Epidermal melanocyte (primary cell): ENCODE results near the gene MMP23B.
"Not testable (repeated sequence)": the region's sequence is repeated elsewhere in the genome, so short reads cannot be mapped to it uniquely, and the experiment has no call there.

Experiments used
- DNase-seq: peaks from one replicate; pipeline ENCODE4 v3.0.0; 2011; ENCODE audit warnings: low spot score; ENCODE audit not compliant: insufficient read length

The MMP23B gene

DNA sequence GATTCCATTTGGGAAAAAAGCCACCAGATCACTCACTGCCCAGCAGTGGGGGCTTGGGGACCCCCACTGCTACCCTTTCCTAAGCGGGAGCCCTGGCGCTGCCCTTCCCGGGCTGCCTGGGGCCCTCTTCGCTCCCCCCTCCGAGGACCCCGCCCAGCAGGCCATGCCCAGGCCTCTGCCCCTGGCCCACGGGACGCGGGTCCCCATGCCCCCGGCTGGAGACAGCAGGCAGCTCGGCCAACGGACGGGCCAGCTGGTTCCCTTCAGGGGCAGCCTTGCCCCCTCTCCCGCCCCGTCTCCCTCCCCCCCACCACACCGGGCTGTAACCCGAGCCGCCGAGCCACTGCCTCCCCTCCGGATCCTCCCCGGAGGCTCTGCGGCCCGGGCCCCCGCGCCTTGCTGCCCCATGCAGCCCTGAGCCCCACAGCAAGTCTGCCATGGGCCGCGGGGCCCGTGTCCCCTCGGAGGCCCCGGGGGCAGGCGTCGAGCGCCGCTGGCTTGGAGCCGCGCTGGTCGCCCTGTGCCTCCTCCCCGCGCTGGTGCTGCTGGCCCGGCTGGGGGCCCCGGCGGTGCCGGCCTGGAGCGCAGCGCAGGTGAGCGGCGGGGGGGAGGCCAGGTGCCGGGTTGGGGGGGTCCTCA lies at the start of gene MMP23B:
Gene MMP23B, plus strand, starts transcription at position 392 of the 639 bp plus-strand sequence. Its CDS starts 46 bp downstream, at position 438.
- peak; percentile 39 for DNase-seq

DNA sequence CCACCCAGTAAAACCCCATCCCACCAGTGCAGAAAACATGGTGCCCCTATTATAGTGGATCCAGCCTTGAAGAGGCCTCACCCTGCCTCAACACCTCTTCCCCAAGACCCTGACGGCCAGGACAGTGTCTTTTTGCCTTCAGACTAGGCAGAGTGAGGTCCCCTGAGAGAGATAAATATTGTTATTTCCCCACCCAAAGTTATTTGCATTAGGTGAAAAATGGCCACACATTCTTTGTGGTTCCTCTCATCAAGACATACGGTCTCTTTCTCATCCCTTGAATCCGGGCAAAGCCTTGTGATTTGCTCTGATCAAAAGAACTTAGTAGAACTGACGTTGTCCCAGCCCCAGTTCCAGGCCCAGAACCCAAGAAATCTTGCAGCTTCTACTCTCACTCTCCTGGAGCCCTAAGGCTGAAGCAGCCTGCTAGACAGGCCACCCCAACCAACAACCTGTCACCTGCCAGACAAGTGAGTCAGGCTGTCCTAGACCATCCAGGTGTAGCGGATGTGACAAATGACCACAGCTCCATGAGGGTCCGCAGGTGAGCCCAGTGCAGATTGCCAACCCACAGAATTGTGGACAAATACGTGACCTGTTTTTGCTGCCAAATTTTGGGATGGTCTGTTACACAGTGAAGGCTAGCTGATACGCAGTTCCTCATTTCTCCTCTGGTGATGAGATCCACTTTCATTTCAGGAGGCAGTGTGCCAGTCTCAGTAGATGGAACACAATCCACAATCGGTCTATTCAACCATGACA lies 49.2 kb upstream of the MMP23B start:
- no peak for DNase-seq

DNA sequence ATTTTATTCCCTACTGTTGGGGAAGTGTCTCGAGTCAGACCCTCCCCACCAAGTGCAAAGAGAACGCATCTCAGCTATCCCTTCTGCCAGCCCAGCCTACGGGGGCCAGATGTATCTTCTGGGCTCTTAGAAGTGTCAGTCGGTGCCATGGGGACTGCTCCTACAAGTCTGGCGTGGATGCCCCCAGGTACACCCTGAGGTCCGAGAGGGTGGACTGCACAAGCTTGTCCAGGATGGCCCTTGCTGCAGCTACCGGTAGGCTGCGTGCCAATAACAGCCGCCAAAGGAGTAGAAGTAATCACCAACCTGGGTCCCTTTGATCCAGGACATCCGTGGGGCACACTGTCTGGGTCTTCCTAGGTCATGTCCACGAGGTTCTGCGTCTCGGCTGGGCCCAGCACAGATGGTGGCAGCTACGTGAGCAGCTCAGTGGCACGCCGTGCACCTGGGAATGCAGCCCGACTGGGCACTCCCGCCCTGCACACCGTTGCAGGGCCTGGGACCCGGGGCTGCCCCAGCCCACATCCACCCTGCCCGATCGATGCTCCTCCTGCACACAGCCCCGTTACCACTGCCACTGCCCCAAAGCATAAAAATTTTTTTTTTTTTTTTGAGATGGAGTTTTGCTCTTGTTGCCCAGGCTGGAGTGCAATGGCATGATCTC lies 48.5 kb upstream of the MMP23B start:
- no peak for DNase-seq

DNA sequence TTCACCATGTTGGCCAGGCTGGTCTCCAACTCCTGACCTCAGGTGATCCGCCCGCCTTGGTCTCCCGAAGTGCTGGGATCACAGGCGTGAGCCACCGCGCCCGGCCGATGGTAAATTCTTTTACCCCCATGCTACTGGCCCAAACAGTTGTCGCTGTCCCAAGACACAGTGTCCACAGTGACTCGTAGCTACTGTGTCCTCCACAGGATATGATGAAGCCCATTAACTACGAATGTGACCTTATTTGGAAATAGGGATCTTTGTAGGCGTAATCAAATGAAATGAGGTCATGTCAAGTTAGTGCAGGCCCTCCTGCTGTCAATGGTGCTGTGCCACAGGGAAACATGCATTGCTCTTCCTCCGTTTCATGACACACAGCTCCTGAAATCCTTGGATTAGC lies 40.5 kb upstream of the MMP23B start:
- peak; percentile 10 for DNase-seq

DNA sequence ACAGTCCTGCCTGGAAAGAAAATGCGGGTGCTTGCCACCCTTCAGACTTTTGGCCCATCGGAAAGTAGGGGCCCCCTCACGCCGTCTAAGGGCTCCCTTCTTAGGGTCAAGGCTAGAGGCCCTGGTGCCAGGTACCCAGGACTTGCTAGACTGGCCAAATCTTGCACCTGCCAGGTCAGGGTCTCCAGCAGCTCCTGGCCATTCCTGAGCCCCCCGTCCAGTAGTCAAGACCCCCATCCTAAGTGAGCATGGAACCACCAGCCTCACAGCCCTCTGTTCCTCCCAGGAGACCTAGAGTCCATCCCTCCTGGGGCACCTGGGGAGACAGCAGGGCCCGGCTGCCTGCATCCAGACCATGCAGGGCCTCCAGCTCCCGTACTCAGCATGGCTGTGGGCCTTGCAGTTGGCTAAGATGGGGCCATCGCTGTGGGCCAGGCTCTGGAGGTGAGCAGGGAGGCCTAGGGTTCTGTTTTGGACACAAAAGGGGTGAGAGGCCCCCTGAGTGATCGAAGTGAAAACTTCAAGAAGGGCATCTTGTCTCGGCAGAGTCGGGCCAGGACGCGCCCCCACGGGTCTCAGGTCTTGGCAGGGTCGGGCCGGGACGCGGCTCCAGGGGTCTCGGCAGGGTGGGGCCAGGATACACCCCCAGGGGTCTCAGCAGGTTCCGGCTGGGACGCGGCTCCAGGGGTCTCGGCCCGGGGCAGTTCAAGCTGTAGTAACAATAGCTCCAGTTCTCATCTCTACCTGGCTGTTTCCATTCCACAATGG lies 38.0 kb upstream of the MMP23B start:
- DNase-seq = peak; percentile 12

DNA sequence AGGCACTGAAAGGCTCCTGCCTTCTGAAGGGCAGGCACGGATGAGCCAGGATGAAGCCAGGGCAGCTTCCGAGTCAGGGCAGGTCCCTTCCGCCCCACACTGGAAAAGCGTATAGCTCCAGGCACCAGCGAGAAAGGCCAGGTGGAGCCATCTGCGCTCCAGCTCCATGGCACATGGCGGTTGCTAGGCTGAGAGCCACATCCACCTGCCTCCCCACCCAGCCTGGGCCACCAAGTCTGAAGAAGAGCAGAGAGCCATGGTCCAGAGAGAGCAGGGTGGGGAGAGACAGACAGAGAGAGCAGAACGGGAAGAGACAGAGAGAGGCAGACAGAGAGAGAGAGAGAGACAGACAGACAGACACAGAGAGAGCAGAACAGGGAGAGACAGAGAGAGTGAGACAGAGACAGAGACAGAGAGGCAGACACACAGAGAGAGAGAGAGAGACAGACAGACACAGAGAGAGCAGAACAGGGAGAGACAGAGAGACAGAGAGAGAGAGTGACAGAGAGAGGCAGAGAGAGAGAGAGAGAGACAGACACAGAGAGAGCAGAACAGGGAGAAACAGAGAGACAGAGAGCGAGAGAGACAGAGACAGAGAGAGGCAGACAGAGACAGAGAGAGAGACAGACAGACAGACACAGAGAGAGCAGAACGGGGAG lies 37.2 kb upstream of the MMP23B start:
- DNase-seq = peak; percentile 11

DNA sequence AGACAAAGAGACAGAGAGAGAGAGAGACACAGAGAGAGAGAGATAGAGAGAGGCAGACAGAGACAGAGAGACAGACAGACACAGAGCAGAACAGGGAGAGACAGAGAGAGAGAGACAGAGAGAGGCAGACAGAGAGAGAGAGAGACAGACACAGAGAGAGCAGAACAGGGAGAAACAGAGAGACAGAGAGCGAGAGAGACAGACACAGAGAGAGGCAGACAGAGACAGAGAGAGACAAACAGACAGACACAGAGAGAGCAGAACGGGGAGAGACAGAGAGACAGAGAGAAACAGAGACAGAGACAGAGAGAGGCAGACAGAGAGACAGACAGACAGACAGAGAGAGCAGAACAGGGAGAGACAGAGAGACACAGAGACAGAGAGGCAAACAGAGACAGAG lies 36.6 kb upstream of the MMP23B start:
- not testable (repeated sequence) for DNase-seq

DNA sequence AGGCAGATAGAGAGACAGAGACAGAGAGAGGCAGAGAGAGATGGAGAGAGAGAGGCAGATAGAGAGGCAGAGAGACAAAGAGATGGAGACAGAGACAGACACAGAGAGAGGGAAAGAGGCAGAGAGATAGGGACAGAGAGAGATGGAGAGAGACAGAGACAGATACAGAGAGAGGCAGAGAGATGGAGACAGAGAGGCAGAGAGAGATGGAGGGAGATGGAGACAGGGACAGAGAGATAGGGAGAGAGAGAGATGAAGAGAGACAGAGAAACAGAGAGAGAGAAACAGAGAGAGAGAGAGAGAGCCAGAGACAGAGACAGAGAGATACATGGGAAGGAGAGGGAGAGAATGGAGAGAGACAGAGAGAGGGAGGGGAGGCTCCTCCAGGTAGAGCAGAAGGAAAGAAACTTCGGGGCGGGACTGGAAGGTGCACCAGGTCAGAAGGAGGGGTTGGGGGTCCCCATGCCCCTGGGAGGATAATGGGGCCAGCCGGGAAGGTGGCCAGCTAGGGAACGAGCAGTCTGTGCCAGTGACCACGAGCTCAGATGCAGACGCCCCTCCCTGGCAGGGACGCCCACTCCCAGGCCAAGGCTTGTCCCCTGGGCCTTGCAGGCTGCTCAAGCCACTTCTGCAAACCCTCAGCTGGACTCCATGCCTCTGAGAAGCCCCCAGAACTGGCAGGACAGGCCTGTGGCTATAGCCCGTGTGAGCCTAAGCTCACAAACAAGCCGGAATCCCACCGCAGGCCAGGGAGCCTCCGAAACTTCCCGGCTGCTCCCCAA lies 35.3 kb upstream of the MMP23B start:
- peak; percentile 13 for DNase-seq

DNA sequence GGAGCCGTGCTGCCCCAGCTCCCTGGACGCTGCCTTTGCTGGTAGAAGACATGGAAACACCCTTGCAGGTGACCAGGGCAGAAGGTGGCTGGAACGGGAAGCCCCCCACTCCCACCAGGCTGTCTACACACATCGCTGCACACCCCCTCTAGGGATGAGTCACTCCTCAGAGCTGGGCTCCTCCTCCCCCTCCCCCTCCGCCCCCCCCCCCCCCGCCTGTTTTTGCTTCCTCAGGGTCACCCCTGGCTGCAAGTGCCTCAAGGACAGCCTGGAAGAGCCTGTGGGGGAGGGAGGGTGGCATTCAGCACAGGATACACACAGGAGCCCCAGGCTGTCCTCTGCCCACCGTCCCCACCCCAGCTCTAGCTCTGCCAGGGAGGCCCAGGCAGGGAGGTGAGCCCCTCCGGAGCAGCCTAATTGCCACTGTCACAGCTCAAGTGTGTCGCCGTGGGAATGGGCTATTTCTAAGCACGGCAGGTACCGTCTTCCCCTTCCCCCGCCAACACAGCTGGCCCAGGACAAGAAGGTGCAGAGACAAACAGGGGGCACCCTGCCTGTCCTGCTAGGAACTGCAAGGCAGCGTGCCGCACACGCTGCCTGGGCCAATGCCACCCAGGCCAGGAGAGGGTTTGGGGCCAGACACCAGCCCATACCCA lies 34.6 kb upstream of the MMP23B start:
- peak; percentile 23 for DNase-seq

DNA sequence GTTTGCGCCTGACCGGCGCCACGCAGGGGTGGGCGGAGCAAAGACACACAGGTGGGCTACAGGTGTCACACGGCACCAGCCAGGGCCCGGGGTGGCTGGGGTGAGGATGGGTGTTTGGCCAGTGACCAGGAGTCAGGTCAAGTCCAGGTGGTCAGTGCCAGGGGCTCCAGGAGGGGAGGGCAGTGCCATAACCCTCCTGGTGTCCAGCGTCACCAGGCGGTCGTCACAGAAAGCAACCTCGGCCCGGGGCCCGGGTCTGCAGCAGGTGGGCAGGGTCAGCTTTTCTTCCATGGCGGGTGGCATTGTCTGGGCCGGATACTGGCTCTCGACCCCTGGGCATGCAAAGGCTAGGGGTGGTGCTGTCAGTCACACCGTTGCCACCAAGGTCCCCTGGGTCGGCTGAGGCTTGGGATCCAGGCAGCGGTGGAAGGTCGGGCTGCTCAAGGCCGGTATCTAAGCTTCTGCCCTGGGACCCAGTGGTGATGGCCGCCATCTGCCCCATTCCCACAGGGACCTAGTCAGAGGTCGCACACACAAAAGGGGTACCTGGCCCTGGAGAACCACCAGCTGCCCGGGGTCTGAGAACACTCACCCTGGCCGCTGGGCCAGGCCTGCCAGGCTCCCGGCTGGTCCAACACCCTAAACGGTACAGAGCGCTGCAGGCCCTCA lies 33.8 kb upstream of the MMP23B start:
- DNase-seq = peak; percentile 18

DNA sequence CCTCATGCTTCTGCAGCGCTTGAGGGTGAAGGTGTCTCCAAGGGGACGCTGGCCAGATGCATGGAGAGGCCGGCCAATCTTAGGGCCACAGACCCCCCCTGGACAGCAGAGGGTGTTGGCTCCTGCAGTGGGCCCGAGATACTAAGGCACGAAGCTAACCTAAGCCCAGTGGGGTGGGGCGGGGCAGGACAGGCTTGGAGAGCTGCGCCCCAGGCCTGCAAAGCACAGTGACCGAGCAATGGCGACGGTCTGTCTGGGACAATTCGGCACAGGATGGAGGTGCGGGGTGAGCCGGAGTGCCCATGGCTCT lies 33.3 kb upstream of the MMP23B start:
- peak; percentile 12 for DNase-seq

DNA sequence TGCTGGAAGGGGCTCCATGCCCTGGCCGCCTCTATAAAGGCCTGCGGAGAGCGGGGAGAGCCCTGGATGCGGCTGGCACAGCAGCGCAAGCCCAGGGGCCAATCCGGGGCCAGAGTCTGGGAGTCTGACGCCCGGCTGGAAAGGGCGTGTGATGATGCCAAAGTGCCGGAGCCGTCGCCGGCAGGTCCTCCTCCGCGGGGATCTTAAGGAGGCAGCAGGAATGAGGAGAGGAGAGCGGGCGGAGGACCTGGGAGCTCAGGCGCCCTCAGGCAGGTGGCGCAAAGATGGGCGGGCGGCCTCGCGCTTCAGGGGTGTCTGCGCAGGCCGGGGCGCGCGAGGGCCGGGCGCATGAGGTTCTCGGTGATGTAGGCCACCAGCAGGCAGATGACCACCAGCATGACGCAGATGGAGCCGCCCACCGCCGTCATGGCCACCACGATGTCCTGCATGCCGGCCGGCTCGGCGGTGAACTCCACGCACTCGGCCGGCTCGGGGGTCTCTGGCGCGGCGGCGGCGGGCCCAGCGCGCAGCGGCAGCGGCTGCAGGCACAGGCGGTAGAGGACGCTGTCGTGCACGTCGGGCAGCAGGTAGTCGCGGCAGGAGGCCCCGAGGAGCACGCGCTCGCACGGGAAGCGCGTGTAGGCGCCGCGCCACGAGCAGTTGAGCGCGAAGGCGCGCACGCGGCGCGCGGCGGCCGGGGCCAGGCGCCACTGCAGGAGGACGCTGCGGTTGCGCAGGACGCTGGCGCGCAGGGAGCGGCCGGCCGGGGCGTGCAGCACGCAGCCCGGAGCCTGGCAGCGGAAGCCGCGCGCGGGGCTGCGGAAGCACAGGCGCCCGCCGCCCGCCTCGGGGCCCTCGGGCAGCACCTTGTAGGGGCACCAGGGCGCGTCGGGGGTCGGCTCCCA lies 32.7 kb upstream of the MMP23B start:
- DNase-seq = peak; percentile 70

DNA sequence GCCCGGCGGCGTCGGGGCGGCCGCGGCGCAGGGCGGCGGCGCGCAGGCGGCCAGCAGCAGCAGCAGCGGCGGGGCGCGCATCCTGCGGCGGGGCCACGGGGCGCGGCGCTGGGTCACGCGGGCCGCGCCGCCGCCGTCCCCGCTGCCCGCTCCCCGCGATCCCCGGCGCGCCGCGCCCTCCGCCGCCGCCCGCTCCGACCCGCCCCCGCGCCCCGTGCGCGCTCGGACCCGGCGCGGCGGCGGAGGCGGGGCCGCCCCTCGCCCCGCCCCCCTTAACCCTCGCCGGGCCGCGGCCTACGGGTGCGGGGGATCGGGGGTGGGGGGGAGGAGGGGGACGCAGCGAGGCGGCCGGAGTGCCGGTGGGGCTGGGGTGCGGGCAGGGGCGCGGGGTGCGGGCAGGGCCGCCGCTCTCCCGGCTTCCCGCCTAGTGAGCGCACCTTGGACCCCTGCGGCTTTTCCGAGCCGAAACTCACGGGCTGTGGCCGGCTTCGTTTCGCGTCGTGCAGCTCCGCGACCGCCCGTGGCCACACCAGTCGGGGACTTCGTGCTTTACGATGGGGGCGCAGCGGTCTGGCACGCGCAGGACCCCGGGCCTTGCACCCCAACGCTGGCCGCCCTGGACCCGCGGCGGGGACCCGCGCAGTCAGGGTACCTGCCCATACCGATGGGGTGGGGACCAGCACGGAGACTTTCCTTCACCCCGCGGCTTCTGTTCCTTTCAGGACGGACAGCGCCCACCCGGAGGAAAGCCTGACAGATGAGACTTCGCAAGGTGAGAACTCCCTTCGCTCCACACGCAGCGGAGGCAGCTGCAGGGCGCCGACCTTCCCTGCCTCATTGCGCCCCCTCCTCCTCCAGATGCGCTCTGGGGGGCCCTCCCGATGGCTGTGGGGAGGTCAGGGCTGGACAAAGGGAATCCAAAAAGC lies 31.8 kb upstream of the MMP23B start, which contains the start of gene FNDC10:
Gene FNDC10, minus strand, starts transcription at position 201 of the 926 bp plus-strand sequence. Its CDS starts 120 bp downstream, at position 81.
- DNase-seq = peak; percentile 24

DNA sequence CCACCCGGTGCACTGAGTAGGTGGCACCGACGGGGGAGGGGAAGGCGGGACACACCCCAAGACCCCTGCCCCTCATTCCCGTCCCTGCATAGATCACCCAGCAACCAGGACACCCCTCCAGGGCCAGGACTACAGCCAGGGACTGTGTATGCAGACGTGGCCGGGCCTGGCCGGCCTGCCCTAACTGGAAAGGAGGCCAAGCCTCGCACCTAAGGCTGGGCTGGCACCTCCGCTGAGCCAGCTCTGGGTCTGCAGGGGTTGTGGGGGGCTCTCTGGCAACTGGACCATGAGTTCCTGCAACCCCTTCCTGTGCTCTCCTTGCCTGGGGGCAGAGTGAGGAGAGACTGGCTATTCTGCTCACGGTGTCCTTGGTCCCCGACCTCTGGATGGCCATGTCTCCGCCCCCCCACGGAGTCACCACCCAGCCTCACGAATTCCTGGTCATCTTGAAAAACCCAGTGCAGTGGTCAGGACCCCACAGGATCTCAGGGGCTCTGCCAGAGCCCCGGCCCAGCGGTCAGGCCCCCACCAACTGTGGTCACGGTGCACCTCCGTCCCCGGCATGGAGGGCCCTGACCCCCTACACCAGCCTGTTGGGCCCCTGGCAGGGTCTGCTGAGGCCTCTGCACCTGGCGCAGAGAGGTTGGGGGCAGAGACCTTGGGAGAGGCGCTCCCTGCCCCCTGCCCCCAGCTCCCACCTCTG lies 31.0 kb upstream of the MMP23B start:
- peak; percentile 24 for DNase-seq

DNA sequence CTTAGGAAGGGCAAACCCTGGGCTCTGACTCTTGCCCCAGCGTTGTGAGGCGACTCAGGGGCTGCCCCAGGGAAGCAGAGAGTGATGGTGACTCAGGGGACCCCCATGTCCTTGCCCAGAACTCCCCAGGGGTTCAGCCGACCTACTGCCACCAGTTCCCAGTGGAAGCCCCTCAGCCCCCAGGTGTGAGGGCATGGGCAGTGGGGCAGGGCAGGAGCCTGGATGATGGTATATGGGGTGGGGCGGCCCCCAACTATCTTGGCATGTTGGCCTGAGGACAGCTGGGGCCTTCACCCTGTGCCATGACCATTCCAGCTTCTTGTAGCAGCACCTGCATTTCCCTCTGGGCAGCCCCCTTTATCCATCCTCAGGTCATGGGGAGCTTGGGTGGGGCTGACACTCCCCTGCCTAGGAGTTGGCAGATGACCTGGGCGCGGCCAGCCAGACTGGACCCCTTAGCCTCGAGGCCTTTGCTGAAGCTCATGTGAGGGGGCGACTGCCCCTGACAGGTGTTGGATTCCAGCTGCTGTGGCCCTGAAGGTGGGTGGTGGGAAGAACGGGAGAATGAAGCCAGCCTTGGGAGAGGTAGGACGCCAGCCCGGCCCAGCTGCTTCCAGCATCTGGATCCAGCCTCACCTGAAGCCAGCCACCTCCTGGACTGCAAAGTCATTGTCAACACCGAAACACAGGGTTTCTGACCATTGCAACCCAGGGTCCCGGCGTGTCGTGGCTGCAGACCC lies 30.2 kb upstream of the MMP23B start:
- no peak for DNase-seq
